SK-N-SH (cell line): ENCODE results near the gene NUMA1.

ENCODE experiments used
- CTCF ChIP-seq: fragments of 200-600 bp; sonication (generic); IDR thresholded peaks from 2 replicates; pipeline ENCODE4 v1.6.1; 2017; ENCODE audit warnings: antibody characterized with exemption, mild to moderate bottlenecking, moderate library complexity
- EP300 ChIP-seq, 2 experiments: IDR thresholded peaks; 2 replicates each; pipeline versions ENCODE4 v1.4.0 to v1.6.1; 2012; ENCODE audit warnings: borderline replicate concordance in 1 of 2, low read depth in 1 of 2, low read length in 1 of 2
- EZH2phosphoT487 ChIP-seq: fragments of 200-600 bp; sonication (generic); IDR thresholded peaks from 2 replicates; pipeline ENCODE4 v1.6.1; 2017; ENCODE audit warnings: low read depth, mixed run types, mild to moderate bottlenecking, antibody characterized with exemption, moderate library complexity, borderline replicate concordance
- POLR2AphosphoS5 ChIP-seq: IDR thresholded peaks from 2 replicates; pipeline ENCODE4 v1.6.1; 2012; ENCODE audit warnings: low read depth, low read length
- RAD21 ChIP-seq: IDR thresholded peaks from 2 replicates; pipeline ENCODE4 v1.6.1; 2012; ENCODE audit warnings: mild to moderate bottlenecking, low read length

- TF ChIP-seq CTCF (no peak), EP300 (IDR thresholded peaks at IDR 0.05; ENCODE audit: borderline replicate concordance in 1 of 2, low read depth in 1 of 2, low read length in 1 of 2) (no peak), RAD21 (no peak), EZH2phosphoT487 (no peak), POLR2AphosphoS5 (no peak)
These were observed 124.4 kb downstream of the NUMA1 start for GRCh38 chr11:71955898-71956456.
